Measurements from ENCODE around the gene CHPT1. TPM values are rescaled to one million over a fixed set of nuclear protein-coding genes. Genes with fewer than 3 reads are reported as not detected.
A peak's percentile ranks its signal among the peaks of the same experiment; 100 is the strongest.

Gene CHPT1
- total RNA-seq, 1 experiment from 2014 or later, result 28.1 TPM

DNA sequence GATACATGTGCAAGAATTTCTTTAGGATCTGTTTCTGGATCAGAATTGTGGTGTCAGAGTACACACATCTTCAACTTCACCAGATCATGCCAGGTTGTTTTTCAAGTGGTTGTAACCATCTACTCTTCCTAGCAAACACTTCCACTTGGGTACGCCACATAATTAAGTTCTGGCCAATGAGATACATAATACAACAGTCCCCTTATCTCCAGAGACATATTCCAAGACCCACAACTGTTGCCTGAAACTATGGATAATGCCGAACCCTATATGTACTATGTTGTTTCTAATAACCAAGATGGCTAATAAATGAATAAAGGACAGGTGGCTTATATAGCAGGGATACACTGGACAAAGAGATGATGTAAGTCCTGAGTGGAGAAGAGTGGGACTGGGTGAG is 2.5 kb upstream of the CHPT1 start:
- TF ChIP-seq, protein P1, sequence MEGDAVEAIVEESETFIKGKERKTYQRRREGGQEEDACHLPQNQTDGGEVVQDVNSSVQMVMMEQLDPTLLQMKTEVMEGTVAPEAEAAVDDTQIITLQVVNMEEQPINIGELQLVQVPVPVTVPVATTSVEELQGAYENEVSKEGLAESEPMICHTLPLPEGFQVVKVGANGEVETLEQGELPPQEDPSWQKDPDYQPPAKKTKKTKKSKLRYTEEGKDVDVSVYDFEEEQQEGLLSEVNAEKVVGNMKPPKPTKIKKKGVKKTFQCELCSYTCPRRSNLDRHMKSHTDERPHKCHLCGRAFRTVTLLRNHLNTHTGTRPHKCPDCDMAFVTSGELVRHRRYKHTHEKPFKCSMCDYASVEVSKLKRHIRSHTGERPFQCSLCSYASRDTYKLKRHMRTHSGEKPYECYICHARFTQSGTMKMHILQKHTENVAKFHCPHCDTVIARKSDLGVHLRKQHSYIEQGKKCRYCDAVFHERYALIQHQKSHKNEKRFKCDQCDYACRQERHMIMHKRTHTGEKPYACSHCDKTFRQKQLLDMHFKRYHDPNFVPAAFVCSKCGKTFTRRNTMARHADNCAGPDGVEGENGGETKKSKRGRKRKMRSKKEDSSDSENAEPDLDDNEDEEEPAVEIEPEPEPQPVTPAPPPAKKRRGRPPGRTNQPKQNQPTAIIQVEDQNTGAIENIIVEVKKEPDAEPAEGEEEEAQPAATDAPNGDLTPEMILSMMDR (IDR thresholded peaks at IDR 0.05; ENCODE audit: unreplicated experiment), result no peak
- peaks cover 21% of the 10 kb centered on the region for H3K4me1 Mint-ChIP-seq (ENCODE audit: insufficient read depth, unreplicated experiment)
- H3K4me3 Mint-ChIP-seq (ENCODE audit: unreplicated experiment), result no peak overlapping the region
- H3K27me3 Mint-ChIP-seq (ENCODE audit: insufficient read depth, unreplicated experiment), result no peaks in the 10 kb centered on the region
- ChIA-PET POLR2A (interaction anchor here (1.2 kb wide), 1 partner anchor 11 kb away, joined by 3 read pairs; no protein-coding TSS in a partner anchor), CTCF (no interaction called here)
- H3K9me3 Mint-ChIP-seq (ENCODE audit: unreplicated experiment), result no peaks in the 10 kb centered on the region
- peak overlapping the region; percentile 59 for H3K27ac Mint-ChIP-seq (ENCODE audit: low read depth, unreplicated experiment)
- DNase-seq (ENCODE audit: unreplicated experiment), result no peak
- no TSS peak for BruUV-seq (replicated peaks)
- no peaks in the 10 kb centered on the region for H3K36me3 Mint-ChIP-seq (ENCODE audit: insufficient read depth, unreplicated experiment)
- intact Hi-C loops (cut with micrococcal nuclease), result loop anchor here (5.0 kb wide), 1 partner anchor 62 kb away; no protein-coding TSS in a partner anchor

DNA sequence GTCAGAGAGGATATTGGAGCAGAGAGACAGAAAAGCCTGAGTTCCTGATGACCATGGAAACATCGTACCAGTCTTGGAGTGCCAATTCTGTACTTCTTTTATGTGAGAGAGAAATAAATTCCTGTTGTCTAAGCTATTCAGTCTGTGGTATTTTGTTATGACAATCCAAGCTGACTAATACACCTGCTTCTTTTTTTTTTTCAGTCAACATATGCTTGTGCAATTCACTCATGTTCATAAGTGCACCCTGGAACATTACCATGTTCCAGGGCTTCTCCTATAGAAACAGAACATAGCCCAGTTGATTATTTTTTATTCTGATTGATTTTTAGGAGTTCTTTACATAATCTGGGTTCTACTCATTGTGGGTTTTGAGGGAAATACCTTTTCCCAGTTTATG is 1.7 kb upstream of the CHPT1 start:
- Mint-ChIP-seq H3K27ac (ENCODE audit: low read depth, unreplicated experiment) (peak overlapping the region; percentile 59), H3K4me1 (ENCODE audit: insufficient read depth, unreplicated experiment) (peaks cover 23% of the 10 kb centered on the region), H3K4me3 (ENCODE audit: unreplicated experiment) (no peak overlapping the region), H3K27me3 (ENCODE audit: insufficient read depth, unreplicated experiment) (no peaks in the 10 kb centered on the region), H3K9me3 (ENCODE audit: unreplicated experiment) (no peaks in the 10 kb centered on the region), H3K36me3 (ENCODE audit: insufficient read depth, unreplicated experiment) (no peaks in the 10 kb centered on the region)
- peak; percentile 55 for DNase-seq (ENCODE audit: unreplicated experiment)
- intact Hi-C loops (cut with micrococcal nuclease), result loop anchor here (5.0 kb wide), 1 partner anchor 62 kb away; no protein-coding TSS in a partner anchor
- TF ChIP-seq, protein P1 (IDR thresholded peaks at IDR 0.05; ENCODE audit: unreplicated experiment), result no peak
- BruUV-seq (replicated peaks), result no TSS peak
- POLR2A ChIA-PET, result interaction anchor here (0.7 to 1.2 kb wide), 3 partner anchors 12 to 327 kb away, joined by 3 to 4 read pairs (median 3); no protein-coding TSS in a partner anchor
- CTCF ChIA-PET, result interaction anchor here (0.7 kb wide), 1 partner anchor 165 kb away, joined by 3 read pairs; no protein-coding TSS in a partner anchor

DNA sequence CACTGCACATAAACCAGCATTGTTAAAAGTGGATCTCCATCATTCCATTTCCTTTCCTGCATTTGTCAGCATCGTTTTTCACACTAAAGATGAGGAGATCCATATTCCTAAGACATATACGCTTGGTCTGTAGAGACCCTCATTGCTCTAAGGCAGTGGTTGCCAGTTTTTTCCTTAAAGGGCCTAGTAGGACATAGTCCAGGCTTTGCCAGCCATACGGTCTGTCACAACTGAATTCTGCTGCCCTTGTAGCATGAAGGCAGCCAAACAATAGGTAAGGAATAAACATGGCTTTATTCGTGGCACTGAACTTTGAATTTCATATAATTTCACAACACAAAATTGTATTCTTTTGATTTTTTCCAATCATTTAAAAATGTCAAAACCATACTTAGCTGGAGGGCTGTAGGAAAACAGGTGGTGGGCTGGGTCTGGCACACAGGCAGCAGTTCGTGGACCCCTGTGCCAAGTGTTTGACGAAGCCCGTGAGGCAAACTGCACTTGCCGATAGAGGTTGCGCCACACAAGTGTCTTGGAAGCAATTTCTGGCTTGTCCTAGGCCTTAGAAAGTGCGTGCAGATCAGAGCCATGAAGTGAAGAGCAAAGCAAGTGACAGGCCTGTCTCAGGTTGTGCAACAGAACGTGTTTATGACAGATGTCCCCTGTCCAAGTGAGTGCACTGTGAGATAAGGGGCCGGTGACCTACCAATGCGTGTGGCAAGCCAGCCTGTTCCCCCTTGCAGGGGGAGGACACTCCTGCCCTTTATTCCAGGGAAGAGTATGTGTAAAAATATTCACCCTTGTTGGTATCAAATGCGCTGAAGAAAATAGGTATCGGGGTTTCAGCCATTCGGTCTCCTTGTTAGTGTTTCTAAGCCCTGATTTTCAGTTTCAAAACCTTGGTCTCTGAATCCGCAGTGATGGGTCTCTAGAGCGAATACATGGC is 916 bp upstream of the CHPT1 start:
- peak overlapping the region; percentile 91 for H3K4me3 Mint-ChIP-seq (ENCODE audit: unreplicated experiment)

More for the DNA sequence above, 916 bp upstream of the CHPT1 start:
- TF ChIP-seq, protein P1 (IDR thresholded peaks at IDR 0.05; ENCODE audit: unreplicated experiment), result no peak
- no TSS peak for BruUV-seq (replicated peaks)
- no peaks in the 10 kb centered on the region for H3K27me3 Mint-ChIP-seq (ENCODE audit: insufficient read depth, unreplicated experiment)
- no peak for DNase-seq (ENCODE audit: unreplicated experiment)
- ChIA-PET CTCF (interaction anchor here (0.6 to 1.5 kb wide), 5 partner anchors 10 to 348 kb away, joined by 3 to 4 read pairs (median 3); no protein-coding TSS in a partner anchor), POLR2A (interaction anchor here (0.7 to 2.5 kb wide), 4 partner anchors 12 to 289 kb away, joined by 3 to 18 read pairs (median 4); partner anchors contain the start of gene ARL1)
- intact Hi-C loops (cut with micrococcal nuclease), result loop anchor here (5.0 kb wide), 1 partner anchor 61 kb away; no protein-coding TSS in a partner anchor
- no peaks in the 10 kb centered on the region for H3K9me3 Mint-ChIP-seq (ENCODE audit: unreplicated experiment)
- peaks cover 31% of the 10 kb centered on the region for H3K4me1 Mint-ChIP-seq (ENCODE audit: insufficient read depth, unreplicated experiment)
- no peaks in the 10 kb centered on the region for H3K36me3 Mint-ChIP-seq (ENCODE audit: insufficient read depth, unreplicated experiment)
- H3K27ac Mint-ChIP-seq (ENCODE audit: low read depth, unreplicated experiment), result peak overlapping the region; percentile 59

Data from MCF 10A (cell line).